Frontal cortex (tissue), 4 donors: Measurements from ENCODE around the gene RASGEF1C. TPM values are rescaled to one million over a fixed set of nuclear protein-coding genes. Genes with fewer than 3 reads are reported as not detected.

Experiments used
- DNase-seq, 2 donors: peaks; one replicate each; pipeline ENCODE4 v3.0.0; 2012; ENCODE audit warnings: low spot score in 2 of 2
- FAIRE-seq: peaks from 2 replicates; lab custom pipeline; 2012; peaks lifted over from hg19 to GRCh38; lab: Jason Lieb, UNC
- total RNA-seq: library from RNA; depleted of rRNA; stranded (reverse); fragments of >200 nt; gene quantifications from one replicate; pipeline ENCODE4 v1.2.3, GENCODE V29; 2014
- donor health status: control.
- donor health status: control.
- donor health status: control.

Gene RASGEF1C
- total RNA-seq, 1 donor from 2014 or later = 17.9 TPM

GRCh38 chr5:180111273-180112002 lies 97.6 kb downstream of the RASGEF1C start:
- DNase-seq (no peak), FAIRE-seq (no peak)

GRCh38 chr5:180109920-180110319 lies 99.1 kb downstream of the RASGEF1C start:
- no peak for DNase-seq
- no peak for FAIRE-seq

- peak; percentile 43 for FAIRE-seq
These were observed 102.0 kb downstream of the RASGEF1C start for GRCh38 chr5:180107005-180107404.

GRCh38 chr5:180105827-180106312 lies 103.1 kb downstream of the RASGEF1C start:
- no peak for FAIRE-seq

More at GRCh38 chr5:180107005-180107404, 102.0 kb downstream of the RASGEF1C start:
- DNase-seq = no peak

GRCh38 chr5:180104168-180104530 lies 104.9 kb downstream of the RASGEF1C start:
- FAIRE-seq = no peak
- no peak for DNase-seq

More at GRCh38 chr5:180105827-180106312, 103.1 kb downstream of the RASGEF1C start:
- DNase-seq = no peak

GRCh38 chr5:180103487-180104167 lies 105.4 kb downstream of the RASGEF1C start:
- no peak for DNase-seq
- no peak for FAIRE-seq

GRCh38 chr5:180102636-180103035 lies 106.4 kb downstream of the RASGEF1C start:
- FAIRE-seq = no peak

GRCh38 chr5:180101451-180102105 lies 107.4 kb downstream of the RASGEF1C start:
- DNase-seq (no peak), FAIRE-seq (no peak)

More at GRCh38 chr5:180102636-180103035, 106.4 kb downstream of the RASGEF1C start:
- DNase-seq = no peak

- FAIRE-seq (no peak), DNase-seq (no peak)
These were observed 108.2 kb downstream of the RASGEF1C start for GRCh38 chr5:180100621-180101450.

- FAIRE-seq = no peak
- no peak for DNase-seq
These were observed 109.0 kb downstream of the RASGEF1C start for GRCh38 chr5:180099733-180100611.

- DNase-seq (no peak), FAIRE-seq (no peak)
These were observed 109.8 kb downstream of the RASGEF1C start for GRCh38 chr5:180098991-180099732.

GRCh38 chr5:180098526-180098925 lies 110.5 kb downstream of the RASGEF1C start:
- DNase-seq = no peak
- no peak for FAIRE-seq

GRCh38 chr5:180097926-180098325 lies 111.1 kb downstream of the RASGEF1C start:
- DNase-seq (no peak), FAIRE-seq (no peak)

- DNase-seq (no peak), FAIRE-seq (no peak)
These were observed 111.7 kb downstream of the RASGEF1C start for GRCh38 chr5:180097163-180097894.

- no peak for DNase-seq
- FAIRE-seq = no peak
These were observed 112.4 kb downstream of the RASGEF1C start for GRCh38 chr5:180096616-180097015.

- DNase-seq = no peak
- no peak for FAIRE-seq
These were observed 113.5 kb downstream of the RASGEF1C start for GRCh38 chr5:180095545-180095944.

GRCh38 chr5:180093651-180094382 lies 115.2 kb downstream of the RASGEF1C start:
- FAIRE-seq (no peak), DNase-seq (no peak)
